GM21619 (cell line): Measurements from ENCODE around the gene ENDOV.

Source experiments
- ATAC-seq: cut with Tn5 transposase; IDR thresholded peaks from one replicate; pipeline ENCODE4 v1.9.1; 2021; ENCODE audit not compliant: unreplicated experiment

The ENDOV gene

GRCh38 chr17:80414508-80414802, 512 bp upstream of the ENDOV start:
- ATAC-seq, result peak; percentile 1

- ATAC-seq, result peak; percentile 13
These were observed 715 bp downstream of the ENDOV start for GRCh38 chr17:80415626-80416137.

DNA sequence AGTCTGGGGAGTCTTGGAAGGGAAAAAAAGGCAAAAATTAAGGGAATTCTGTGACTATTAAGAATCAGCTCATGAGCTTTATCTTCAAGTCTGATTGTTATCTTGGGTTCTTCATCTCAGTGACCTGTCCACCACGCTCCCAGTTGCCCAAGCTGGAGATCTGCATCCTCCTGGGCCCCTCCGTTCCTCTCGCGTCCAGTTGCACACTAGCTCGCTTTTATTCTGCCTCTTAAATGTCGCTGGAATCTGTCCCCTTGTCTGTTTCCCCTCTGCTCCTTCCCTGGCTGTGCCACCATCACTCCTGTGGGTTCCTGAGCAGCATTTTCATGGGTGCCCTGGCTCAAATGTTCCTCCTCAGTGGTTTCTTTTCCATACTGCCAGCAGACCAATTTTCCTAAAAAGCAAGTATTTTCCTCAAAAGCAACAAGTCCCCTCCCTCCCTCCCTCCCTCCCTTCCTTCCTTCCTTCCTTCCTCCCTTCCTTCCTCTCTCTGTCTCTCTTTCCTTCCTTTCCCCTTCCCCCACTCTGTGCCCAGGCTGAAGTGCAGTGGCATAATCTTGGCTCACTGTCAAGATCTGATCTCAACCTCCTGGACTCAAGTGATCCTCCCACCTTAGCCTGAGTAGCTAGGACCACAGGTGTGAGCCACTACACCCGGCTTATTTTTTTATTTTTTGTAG, 1.4 kb downstream of the ENDOV start:
- ATAC-seq, result no peak

DNA sequence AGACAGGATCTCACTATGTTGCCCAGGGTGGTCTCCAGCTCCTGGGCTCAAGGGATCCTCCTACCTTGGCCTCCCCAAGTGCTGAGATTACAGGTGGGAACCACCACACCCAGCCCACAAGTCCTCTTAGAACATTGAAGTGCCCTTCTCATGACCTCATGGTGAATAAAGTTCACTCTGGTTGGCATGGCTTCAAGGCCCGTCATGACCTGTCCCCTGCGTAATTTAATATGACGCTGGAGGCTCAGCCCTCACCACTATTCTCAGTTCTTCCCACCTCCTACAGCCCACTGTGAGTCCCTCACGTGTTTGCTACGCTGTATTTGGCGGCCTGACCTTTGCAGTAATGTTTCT, 1.9 kb downstream of the ENDOV start:
- ATAC-seq, result no peak

- no peak for ATAC-seq
These were observed 3.6 kb downstream of the ENDOV start for GRCh38 chr17:80418589-80418988.

GRCh38 chr17:80419255-80419654, 4.3 kb downstream of the ENDOV start:
- ATAC-seq, result no peak

- no peak for ATAC-seq
These were observed 6.6 kb downstream of the ENDOV start for GRCh38 chr17:80421381-80422090.

DNA sequence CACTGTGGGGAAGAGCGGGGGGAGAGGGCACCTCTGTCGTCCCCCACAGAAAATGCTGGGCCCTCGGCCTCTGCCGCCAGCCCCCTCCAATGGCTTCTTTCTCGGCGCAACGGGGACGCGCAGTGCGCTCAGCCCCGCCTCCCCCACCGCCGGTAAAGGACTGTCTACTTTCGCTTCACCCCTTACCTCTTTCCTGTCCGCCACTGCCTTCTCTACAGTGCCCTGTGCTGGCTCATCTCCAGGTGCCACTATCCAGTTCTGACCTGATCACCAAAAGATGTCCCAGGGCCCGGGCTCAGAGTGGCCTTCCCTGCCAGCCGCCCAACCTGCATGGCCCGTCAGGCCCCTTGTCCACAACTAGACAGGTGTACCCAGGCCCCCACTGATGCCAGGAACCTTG, 7.3 kb downstream of the ENDOV start:
- no peak for ATAC-seq

GRCh38 chr17:80422981-80423380, 8.0 kb downstream of the ENDOV start:
- no peak for ATAC-seq

DNA sequence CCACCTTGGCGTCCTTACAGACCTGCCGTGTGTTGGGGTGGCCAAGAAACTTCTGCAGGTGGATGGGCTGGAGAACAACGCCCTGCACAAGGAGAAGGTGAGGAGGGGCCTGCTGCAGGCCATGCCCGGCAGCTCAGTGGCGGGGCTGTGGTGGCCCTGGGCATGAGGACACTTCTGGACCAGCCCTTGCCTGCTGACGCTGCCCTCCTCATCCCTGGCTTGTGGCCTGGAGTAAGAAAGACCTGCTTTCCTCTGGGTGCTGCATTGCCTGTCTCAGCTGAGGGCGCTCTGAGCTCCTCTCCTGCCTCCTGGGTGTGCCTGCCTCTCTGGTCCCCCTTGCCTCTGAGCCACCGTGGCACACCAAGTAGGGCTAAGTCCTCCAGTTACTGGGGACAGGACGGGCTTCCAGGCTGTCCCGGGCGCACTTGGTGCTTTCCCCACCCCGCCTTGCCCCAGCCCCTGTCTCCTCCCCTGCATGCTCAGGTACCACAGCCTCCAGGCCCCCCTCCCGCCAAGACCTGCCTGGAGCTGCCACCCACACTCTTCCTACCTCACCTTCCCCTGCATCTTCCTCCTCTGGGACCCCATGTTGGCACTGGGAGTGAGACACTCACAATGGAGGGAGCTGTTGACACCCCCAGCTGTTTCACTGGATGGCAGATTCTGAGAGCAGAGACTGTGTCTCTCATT, 8.7 kb downstream of the ENDOV start:
- no peak for ATAC-seq

DNA sequence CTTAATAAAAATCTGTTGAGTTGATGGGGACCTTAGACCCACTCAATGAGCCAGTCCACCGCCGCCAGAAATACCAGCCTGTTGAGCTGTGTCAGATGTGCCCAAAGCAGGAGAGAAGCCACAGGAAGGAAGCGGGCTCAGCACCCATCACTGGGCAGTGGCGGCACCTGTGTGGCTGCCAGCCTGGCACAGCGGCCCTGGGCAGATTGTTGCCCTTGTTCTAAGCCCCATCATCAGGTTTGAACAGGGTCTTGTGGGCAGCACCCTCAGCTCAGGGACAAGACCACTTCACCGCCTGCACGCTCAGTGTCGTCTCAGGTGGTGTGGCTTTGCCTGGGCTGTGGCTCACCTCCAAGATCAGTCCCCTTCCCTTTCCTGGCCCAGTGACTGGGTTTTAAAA, 9.3 kb downstream of the ENDOV start:
- ATAC-seq, result no peak

- ATAC-seq, result no peak
These were observed 10.2 kb downstream of the ENDOV start for GRCh38 chr17:80424878-80425765.

DNA sequence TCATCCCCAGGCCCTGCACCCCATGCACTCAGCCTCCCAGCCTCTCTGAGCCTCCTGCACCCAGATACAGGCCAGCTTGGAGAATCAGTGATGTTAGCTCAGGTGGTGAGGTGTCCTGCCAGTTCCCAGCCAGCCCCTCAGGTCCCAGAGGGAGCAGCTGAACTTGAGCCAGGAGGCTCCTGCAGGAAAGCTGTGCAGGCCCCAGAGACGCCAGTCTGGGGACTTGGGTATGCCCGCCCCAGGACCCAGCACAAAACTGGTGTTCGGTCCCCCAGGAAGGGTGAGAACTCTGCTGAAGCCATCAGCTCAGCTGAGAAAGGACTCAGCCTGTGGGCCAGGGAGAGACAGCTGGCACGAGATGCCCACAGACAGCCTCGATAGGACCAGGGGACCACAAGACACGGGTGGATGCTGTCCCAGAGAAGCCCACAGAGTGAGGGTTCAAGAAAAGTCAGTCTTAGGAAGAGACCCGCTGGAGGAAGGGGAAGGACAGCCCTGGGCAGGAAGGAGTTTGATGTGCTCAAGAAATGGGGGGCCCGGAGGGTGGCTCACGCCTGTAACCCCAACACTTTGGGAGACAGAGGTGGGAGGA, 11.0 kb downstream of the ENDOV start:
- no peak for ATAC-seq

- ATAC-seq, result no peak
These were observed 11.8 kb downstream of the ENDOV start for GRCh38 chr17:80426671-80427326.

DNA sequence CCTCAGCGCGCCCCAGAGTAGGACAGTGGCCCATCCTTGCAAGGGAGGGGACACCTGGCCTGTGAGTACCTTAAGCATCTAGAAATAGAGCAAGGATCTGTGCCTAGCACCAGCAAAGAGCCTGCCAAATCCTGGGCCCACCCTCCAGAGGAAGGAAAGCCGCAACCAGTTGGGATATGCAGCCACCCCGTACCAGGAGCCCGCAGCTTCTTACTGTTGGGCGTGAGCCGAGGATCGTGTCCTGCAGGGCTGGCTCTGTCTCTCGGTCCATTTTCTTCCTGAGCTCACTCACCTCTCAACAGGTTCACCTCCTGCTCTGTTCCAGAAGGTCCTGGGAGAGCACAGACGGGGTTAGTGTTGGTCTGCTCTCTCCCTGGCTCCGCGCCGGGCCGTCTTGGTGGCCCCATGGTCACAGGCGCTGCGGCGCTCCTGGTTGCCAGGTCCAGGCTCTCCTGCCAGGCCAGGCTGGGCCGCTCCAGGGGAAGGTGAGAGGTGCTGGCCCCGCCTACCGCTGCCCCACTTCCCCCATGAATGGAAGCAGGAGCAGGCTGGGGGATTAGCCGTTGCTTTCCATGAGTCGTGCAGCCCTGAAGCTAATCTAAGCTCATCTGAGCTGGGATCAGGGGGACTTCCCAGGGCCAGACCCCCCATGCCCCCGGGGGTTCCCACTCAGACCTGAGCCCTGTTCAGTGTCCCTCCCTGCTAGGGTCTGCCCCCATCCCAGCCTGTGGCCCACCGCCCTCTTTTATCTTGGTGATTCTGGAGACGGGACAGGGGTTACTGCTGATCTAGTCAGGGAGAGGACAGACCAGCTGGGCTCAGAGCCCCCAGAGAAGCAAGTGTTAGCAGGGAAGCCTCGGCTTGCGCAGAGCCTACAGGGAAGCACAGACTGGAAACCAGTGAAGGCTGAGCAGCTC, 12.7 kb downstream of the ENDOV start:
- ATAC-seq, result no peak

DNA sequence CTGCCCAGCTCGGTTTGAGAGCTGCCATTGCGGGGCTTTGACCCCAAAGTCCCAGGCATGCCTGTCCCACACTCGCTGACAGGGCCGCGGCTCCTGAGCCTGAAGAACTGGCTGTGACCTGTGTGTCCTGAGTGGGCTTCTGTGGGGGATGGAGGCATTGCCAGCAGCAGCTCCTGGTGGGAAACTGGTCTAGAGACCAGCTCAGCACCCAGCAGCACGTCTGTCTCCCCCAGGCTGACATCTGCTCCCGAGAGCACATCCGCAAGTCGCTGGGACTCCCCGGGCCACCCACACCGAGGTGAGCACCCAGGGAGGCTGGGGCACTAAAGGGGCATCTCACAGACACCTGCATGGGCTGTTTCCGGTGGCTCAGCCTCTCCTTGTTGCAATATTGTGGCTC, 13.4 kb downstream of the ENDOV start:
- ATAC-seq, result no peak

DNA sequence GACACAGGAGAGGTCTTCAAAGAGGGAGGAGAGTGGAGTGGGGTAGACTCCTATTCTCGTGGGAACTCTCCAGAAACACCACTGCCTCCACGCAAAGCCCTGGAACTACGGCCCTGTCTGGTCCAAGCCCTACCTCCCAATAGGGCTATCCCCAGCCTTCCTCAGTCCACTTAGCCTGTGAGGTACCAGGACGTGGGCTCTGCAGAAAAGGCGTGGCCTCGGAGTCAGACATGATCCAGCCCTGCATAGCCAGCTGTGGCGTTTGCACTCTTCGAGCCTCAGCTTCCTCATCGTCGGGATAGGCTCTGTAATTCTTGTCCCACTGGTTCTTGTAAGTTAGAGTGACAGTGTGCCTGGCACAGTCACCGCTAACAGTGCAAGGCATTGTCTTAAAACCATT, 13.8 kb downstream of the ENDOV start:
- ATAC-seq, result no peak

DNA sequence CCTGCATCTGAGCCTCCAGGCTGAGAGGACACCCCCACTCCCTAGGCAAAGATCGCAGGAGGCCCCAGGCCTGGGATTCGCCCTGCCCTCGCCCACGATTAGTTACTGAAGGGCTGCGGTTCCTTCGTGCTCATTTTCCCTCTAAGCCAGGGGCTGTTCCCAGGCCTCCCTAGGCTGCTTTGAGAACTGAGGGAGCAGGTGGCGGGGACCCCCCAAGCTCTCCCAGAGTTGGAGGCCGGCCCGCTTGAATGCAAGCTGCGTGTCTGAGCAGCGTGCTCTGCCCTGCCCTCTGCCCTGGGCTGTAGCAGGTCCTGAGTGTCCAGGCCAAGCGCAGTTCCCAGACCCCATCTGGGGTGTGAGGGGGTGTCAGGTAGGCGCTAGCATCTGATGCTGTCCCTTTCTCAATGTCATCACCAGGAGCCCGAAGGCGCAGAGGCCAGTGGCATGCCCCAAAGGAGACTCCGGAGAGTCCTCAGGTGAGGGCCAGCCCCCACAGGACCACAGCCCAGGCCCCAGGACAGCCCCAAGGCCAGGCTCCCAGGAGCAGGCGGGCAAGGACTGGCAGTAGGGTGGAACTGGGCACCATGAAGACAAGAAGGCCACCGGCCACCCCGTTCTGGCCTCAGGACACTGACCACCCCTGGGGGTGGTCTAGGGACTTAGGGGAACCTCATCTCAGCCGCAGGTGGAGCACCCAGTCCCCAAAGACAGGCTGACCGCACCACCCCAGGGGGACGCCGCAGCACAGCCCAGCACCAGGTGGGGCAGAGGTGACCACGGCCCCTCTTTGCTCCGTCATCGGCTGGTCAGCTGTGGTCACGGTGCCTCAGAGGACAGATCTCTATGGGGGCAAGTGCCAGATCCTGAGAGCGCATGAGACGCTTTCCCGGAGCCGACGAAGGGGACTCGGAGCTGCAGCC, 14.6 kb downstream of the ENDOV start:
- no peak for ATAC-seq
